ENCODE measurements around the gene DCTPP1. TPM values are rescaled to one million over a fixed set of nuclear protein-coding genes. Genes with fewer than 3 reads are reported as not detected.
A peak's percentile ranks its signal among the peaks of the same experiment; 100 is the strongest.

The DCTPP1 gene
- total and polyA plus RNA-seq, 2 of the 13 experiments (the other 11 are each of a cell fraction or from before 2014, with no cell fraction given) = 54.8 to 74.4 TPM

DNA sequence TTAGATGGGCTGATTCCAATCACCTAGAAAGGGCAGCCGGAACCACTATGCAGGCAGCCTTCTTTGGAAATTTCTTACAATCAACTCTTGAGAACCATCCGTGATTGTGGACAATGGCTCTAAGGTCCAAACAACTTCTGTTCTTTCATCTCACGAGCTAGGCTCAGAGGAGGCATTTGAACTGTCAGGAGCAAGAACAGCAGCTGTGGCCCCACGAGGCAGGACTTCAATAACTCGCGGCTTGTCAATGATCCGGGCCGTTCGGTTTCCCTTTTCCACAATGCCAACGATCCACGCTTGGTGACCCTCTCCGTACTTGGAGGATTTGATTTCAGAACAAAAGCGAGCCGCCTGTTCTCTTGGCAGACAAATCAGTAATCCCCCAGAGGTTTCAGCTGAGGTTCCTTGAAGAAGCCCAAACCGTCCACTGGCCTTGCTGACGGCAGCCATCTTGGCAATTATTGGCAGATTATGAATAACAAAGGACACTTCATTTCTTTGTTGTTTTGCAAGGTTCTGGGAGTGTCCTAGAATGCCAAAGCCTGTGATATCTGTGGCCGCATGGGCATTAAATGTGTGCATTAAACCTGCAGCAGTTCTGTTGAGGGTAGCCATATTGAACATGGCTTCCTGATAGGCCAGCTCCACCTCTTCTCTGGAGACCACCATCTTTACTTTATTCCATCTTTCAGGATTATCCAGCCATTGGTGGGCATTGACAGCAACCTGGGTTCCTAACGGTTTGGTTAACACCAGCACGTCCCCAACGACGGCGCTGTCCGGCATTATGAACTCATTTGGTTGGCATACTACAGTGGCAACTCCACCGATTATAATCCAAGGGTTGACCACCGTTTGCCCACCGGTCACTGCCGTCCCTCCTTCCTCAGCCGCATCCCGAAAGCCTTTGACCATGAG, 14.7 kb upstream of the DCTPP1 start (continued):
- TF ChIP-seq, protein P1, sequence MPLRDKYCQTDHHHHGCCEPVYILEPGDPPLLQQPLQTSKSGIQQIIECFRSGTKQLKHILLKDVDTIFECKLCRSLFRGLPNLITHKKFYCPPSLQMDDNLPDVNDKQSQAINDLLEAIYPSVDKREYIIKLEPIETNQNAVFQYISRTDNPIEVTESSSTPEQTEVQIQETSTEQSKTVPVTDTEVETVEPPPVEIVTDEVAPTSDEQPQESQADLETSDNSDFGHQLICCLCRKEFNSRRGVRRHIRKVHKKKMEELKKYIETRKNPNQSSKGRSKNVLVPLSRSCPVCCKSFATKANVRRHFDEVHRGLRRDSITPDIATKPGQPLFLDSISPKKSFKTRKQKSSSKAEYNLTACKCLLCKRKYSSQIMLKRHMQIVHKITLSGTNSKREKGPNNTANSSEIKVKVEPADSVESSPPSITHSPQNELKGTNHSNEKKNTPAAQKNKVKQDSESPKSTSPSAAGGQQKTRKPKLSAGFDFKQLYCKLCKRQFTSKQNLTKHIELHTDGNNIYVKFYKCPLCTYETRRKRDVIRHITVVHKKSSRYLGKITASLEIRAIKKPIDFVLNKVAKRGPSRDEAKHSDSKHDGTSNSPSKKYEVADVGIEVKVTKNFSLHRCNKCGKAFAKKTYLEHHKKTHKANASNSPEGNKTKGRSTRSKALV (CRISPR knock-in tag; IDR thresholded peaks at IDR 0.05) = no peak
- no peak for TF ChIP-seq ZFP82 (CRISPR knock-in tag; IDR thresholded peaks at IDR 0.05; ENCODE audit: borderline replicate concordance)
- TF ChIP-seq HOXD1 (CRISPR knock-in tag; IDR thresholded peaks at IDR 0.05) = no peak
- TF ChIP-seq YY1 (IDR thresholded peaks at IDR 0.05; ENCODE audit: insufficient read depth, insufficient replicate concordance, low read depth, low read length) = peak; percentile 89
- TF ChIP-seq, protein P2, sequence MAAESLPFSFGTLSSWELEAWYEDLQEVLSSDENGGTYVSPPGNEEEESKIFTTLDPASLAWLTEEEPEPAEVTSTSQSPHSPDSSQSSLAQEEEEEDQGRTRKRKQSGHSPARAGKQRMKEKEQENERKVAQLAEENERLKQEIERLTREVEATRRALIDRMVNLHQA (CRISPR knock-in tag; IDR thresholded peaks at IDR 0.05) = no peak
- TF ChIP-seq, protein P3, sequence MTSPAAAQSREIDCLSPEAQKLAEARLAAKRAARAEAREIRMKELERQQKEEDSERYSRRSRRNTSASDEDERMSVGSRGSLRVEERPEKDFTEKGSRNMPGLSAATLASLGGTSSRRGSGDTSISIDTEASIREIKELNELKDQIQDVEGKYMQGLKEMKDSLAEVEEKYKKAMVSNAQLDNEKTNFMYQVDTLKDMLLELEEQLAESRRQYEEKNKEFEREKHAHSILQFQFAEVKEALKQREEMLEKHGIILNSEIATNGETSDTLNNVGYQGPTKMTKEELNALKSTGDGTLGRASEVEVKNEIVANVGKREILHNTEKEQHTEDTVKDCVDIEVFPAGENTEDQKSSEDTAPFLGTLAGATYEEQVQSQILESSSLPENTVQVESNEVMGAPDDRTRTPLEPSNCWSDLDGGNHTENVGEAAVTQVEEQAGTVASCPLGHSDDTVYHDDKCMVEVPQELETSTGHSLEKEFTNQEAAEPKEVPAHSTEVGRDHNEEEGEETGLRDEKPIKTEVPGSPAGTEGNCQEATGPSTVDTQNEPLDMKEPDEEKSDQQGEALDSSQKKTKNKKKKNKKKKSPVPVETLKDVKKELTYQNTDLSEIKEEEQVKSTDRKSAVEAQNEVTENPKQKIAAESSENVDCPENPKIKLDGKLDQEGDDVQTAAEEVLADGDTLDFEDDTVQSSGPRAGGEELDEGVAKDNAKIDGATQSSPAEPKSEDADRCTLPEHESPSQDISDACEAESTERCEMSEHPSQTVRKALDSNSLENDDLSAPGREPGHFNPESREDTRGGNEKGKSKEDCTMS (CRISPR knock-in tag; conservative IDR thresholded peaks at IDR 0.05) = no peak
- TF ChIP-seq ZNF441 (CRISPR knock-in tag; IDR thresholded peaks at IDR 0.05; ENCODE audit: borderline replicate concordance) = no peak
- peak; percentile 58; the same call in 1 of the 2 replicates for TF ChIP-seq ZNF446 (CRISPR knock-in tag; IDR thresholded peaks at IDR 0.05)
- TF ChIP-seq, protein P4, sequence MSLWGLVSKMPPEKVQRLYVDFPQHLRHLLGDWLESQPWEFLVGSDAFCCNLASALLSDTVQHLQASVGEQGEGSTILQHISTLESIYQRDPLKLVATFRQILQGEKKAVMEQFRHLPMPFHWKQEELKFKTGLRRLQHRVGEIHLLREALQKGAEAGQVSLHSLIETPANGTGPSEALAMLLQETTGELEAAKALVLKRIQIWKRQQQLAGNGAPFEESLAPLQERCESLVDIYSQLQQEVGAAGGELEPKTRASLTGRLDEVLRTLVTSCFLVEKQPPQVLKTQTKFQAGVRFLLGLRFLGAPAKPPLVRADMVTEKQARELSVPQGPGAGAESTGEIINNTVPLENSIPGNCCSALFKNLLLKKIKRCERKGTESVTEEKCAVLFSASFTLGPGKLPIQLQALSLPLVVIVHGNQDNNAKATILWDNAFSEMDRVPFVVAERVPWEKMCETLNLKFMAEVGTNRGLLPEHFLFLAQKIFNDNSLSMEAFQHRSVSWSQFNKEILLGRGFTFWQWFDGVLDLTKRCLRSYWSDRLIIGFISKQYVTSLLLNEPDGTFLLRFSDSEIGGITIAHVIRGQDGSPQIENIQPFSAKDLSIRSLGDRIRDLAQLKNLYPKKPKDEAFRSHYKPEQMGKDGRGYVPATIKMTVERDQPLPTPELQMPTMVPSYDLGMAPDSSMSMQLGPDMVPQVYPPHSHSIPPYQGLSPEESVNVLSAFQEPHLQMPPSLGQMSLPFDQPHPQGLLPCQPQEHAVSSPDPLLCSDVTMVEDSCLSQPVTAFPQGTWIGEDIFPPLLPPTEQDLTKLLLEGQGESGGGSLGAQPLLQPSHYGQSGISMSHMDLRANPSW (CRISPR knock-in tag; IDR thresholded peaks at IDR 0.05; ENCODE audit: borderline replicate concordance) = no peak
- TF ChIP-seq ZC3H13 (CRISPR knock-in tag; IDR thresholded peaks at IDR 0.05) = peak; percentile 77
- 0 out of 2 replicates have a peak, but pooled peaks have one; percentile 25 for TF ChIP-seq ZSCAN9 (CRISPR knock-in tag; IDR thresholded peaks at IDR 0.05; ENCODE audit: borderline replicate concordance)
- peak; percentile 7; the same call in 1 of the 2 replicates for TF ChIP-seq BORCS8-MEF2B (CRISPR knock-in tag; IDR thresholded peaks at IDR 0.05)
- no peak; the same call in 1 of the 2 replicates for TF ChIP-seq POLR2G (IDR thresholded peaks at IDR 0.05; ENCODE audit: low read depth, low read length)
- TF ChIP-seq ZNF552 (CRISPR knock-in tag; IDR thresholded peaks at IDR 0.05; ENCODE audit: borderline replicate concordance) = no peak
- 0 out of 2 replicates have a peak, but pooled peaks have one; percentile 15 for TF ChIP-seq MYNN (CRISPR knock-in tag; IDR thresholded peaks at IDR 0.05; ENCODE audit: low read depth)
- no peak for TF ChIP-seq ZNF672 (CRISPR knock-in tag; IDR thresholded peaks at IDR 0.05)
- TF ChIP-seq, protein P5, sequence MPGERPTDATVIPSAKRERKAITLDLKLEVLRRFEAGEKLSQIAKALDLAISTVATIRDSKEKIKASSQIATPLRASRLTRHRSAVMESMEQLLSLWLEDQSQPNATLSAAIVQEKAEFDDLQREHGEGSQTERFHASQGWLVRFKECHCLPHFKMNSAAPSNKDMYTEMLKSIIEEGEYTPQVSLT (CRISPR knock-in tag; IDR thresholded peaks at IDR 0.05; ENCODE audit: borderline replicate concordance, low read depth) = no peak
- no peak for TF ChIP-seq PRPF4 (IDR thresholded peaks at IDR 0.05; ENCODE audit: low read depth, low read length, poor library complexity, severe bottlenecking)
- TF ChIP-seq U2AF1 (optimal IDR thresholded peaks at IDR 0.05; ENCODE audit: low read depth, low read length) = no peak

Measured in HepG2 (cell line).